Midbrain (tissue), 1 donor: ENCODE data around the gene STK33.
"Not testable (repeated sequence)": the region's sequence is repeated elsewhere in the genome, so short reads cannot be mapped to it uniquely, and the experiment has no call there.

Experiments used
- DNase-seq: peaks from one replicate; lab custom pipeline; 2025; lab: John Stamatoyannopoulos, UW

The STK33 gene

DNA sequence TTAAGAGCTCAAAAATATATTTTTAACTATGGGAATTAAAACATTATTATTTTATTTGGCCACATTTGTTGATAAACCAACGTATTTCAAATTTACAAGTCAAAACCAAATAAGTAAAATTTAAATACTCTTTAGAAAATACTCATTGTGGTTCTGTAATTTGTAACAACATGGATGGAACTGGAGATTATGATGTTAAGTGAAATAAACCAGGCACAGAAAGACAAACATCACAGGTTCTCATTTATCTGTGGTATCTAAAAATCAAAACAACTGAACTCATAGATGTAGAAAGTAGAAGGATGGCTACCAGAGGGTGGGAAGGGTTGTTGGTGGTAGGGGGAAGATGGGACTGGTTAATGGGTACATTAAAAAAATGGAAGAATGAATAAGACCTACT, 50.8 kb downstream of the STK33 start:
- no peak for DNase-seq

DNA sequence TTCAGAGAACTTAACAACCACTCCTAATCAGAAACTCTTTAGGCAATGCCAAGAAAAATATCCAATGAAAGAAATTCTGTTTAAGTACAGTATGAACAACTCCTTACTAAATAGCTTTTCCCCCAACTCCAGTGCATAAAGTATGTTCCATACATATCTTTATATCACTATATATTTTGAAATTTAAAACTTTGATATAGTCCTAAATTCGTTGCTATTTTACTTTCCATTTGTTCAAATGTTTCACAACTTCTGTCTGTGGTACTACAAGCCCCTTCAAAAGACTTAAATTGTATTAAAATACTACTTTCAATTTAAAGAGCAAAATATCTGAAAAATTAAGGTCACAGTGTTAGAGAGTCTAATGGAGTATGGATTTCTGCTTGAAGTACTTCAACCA, 52.6 kb downstream of the STK33 start:
- no peak for DNase-seq

DNA sequence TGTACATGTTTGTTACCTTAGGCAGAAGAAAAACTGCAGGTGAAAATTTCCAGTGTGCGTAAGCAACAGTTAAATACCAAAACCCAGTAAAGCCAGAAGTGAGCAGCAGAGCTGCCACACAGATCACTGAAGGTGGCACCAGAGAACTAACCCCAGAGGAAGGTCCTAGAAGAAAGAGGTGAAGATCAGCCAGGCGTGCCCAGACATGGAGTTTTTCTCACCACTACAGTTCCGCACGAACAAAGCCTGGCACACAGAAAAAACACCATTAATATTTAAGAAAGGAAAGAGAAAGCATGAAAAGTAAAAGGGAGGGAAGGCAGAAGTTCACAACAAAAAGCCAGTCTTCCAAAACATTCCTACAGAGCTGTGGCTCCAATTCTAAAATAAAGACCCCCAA, 60.7 kb downstream of the STK33 start:
- no peak for DNase-seq

DNA sequence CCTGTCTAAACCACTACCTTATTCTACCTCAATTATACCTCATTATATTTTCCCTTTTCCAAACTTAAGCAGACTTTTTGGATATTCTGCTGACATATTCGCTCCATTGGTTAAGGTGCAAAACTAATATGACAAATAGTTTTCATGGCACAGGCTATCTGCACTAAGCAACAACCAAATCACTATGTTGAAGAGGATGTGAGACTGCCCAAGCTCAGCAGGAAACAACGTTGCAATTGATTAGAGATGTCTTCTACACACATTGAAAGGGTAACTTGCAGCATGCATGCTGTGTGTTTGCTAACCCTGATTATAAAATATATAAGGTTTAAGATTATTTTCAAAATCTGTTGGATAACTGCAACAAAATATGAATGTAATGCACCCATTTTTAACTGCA, 61.6 kb downstream of the STK33 start:
- DNase-seq: no peak

DNA sequence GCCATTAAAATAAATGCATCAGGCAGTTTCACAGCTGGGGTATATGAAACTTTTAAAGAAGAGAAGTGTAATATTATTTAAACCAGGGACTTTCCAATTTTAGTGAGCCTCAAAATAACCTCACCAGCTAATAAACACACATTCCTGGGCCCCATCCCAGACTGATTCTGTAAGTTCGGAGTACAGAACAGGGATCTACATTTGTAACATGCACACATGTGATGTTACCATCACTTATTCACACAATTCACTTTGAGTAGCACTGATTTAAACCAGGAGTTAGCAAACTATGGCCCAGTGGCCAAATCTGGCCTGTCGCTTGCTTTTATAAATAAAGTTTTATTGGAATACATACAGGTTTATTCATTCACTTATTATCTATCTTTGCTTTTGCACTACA, 62.0 kb downstream of the STK33 start:
- no peak for DNase-seq

DNA sequence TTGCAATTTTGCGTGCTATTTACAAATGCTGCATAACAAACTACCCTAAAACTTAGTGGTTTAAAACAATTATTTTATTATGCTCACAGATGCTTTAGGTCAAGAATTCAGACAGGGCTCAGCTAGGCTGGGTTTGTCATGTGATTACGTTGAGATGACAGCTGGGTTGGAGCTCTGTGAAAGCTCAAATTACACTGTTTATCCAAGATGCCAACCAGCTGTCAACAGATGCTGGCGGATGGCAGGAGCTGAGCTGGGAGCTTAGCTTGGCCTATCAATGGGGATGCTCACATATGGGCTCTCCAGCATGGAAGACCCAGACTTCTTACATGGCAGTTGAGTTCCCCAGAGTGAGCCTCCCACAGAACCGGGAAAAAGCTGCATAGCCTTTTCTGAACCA, 62.7 kb downstream of the STK33 start:
- DNase-seq: no peak

DNA sequence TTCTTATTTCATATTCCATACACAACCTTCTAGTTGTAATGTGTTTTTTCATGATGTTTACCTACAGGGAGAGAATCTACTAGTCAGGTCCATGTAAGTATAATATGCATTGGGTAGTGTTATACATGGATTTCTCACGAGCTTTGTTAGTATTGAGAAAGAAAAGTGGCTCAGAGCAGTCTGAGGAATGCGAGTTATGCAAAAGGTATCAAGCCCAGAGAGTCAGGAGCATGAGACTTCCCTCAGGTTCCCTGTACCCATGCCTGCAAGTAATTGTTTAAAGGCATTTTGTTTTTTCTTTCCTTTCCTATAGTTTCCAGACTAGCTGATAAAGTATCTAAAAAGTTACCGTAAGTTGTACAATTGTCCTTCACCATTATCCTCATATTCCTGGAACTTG, 66.1 kb downstream of the STK33 start:
- no peak for DNase-seq

DNA sequence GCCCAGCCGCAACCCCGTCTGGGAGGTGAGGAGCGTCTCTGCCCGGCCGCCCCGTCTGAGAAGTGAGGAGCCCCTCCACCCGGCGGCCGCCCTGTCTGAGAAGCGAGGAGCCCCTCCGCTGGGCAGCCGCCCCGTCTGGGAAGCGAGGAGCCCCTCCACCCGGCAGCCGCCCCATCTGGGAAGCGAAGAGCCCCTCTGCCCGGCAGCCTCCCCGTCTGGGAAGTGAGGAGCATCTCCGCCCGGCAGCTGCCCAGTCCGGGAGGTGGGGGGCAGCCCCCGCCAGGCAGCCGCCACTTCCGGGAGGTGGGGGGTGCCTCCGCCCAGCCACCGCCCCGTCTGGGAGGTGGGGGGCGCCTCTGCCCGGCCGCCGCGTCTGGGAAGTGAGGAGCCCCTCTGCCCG, 70.6 kb downstream of the STK33 start:
- no peak for DNase-seq

DNA sequence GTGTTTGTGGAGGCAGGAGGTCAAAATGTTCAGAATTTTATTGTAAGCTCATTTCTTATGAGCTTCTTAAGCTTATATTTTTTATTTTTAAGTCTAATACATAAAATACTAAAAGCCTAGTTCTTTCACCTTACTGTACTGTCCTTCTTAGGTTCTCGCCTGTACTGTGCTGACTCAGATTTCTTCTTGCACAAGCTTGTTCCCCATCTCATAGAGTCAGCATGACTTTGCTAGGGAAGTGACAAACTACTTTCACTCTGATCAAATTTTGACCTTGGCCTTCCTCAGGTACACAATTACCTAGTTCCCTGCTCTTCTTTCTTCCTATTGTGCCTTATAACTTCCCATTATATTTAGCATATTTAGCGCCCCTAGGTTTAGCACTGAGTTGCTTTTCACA, 81.5 kb downstream of the STK33 start:
- no peak for DNase-seq

DNA sequence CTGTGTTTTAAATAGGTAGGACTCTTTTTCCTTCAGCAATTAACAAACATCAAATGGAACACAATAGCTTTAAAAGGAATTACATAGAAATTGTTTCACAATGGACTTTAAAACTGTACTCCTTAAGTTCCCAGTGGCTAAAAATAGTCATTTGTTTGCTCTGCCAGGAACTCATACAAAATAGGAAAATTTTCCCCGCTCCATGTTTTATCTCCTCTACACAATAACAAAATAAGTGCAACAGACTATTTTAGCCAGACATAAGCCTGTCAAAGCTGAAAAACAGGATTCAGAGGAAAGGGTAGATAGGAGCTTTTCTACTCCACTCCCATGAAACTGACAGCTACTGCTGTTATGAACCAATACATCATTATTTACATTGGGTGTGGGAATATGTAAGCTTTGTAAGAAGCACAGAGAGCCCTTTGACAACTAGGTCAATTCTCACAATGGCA, 90.1 kb downstream of the STK33 start:
- DNase-seq: no peak

DNA sequence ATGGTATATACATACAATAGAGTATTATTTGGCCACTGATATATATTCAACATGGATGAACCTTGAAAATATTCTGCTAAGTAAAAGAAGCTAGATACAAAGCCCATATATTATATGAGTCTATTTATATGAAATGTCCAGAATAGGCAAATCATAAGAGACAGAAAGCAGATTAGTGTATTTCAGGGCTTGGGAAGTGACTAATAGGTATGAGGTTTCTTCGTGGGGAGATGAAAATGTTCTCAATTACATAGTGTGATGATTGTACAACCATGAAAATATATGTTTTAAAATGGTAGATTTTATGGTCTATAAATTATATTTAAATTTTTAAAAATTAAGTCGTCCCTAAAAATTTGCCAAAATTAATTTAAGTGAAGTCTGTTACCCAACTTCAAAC, 92.2 kb downstream of the STK33 start:
- DNase-seq: no peak

DNA sequence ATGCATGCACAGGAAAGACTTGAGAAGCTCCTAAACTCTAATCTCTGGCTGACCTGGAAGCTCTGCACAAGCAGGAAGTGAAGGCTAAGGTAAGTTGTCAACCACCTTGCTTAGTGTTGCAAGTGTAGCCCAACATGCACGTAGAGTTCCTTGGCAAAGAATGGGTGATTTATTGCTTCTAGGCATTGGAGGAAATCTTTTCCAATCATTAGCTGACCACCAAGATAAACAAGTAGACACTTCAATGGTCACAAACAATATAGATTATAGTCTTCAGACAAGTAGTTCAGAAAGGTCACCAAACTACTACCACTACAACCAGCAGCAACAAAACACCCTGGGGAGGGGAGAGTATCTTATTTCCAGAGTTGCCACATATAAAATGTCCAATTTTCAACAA, 105.6 kb downstream of the STK33 start:
- no peak for DNase-seq

DNA sequence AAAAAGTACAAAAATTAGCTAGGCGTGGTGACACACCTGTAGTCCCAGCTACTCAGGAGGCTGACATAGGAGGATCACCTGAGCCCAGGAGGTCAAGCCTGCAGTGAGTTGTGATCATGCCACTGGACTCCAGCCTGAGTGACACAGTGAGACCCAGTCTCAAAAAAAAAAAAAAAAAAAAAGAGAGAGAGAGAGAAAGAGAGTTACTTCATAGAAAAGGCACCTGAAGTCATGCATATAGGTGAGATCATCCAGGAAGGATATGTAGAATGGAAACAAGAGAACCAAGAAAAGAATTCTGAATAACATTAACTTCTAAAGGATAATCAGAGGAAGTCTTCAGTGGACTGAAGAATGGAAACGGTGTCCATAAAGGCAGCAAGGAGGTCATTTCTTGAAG, 106.8 kb downstream of the STK33 start:
- DNase-seq: no peak

DNA sequence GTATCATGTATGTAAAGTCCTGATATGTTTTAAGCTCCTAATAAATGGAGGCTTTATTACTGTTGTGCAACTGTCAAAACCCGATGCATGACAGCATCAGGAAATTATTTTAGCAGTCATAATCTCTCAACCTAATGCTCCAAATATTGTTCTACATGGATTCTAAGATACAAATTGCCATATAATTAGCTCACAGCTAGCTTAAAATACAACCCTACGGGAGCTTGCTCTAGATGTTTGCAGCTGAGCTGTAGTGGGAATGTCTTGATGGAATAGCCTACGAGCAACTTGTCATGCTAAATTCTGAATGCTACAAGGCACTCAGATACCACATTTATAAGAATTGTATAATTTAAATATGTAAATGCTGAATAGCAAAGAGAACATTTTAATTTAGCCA, 109.8 kb downstream of the STK33 start:
- no peak for DNase-seq

DNA sequence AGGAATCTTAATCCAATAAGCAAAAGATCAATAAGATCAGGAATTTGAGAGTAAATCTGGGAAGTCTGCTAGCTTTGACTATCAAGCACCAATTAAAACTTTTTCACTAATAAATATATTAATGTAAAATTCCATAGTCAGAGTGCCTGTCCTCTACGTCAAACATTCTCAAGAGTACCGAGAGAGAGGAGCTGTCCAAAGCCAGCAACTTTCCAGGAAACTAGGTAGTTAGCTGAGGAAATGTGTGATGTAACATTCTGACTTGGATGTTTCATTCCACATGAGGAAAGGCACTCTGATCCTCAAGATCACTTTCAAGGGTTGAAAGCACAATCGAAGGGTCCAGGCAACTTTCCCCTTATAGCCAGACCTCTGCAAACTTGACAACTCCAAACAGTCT, 113.2 kb downstream of the STK33 start:
- no peak for DNase-seq

DNA sequence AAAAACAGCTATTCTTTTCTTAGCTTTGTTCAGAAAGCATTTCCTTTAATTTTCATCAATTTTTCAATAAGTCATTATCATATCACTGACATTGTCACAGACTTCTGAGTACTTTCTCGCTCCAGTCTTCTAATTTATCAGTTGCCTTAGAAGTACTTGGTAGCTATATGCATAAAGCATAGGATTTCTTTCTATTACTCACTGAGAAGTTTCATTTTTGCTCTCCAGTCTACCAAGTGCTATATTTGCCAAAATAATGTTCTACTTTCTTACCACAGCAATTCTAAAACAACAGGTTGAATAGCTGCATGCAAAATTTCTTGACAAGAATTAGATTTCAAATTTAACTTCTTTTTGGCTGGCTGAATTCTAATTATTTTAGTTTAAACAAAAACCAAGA, 116.3 kb downstream of the STK33 start:
- DNase-seq: no peak

DNA sequence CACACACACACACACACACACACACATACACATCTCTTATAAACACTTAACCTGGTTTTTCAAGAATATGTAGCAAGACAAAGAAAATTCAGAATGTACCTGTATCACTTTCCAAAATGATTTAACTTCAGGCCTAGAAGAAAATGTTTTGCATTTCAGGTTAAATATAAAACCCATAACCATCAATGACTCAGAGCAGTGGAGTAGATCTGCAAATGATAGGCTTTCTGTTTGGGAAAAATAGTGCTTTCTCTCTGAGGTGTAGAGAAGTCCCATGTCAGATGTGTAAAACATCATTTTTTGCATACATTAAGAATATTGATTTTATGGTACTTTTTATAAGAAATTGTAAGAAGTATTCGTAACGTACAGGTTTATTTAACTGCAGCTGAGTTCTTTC, 116.9 kb downstream of the STK33 start:
- DNase-seq: no peak

DNA sequence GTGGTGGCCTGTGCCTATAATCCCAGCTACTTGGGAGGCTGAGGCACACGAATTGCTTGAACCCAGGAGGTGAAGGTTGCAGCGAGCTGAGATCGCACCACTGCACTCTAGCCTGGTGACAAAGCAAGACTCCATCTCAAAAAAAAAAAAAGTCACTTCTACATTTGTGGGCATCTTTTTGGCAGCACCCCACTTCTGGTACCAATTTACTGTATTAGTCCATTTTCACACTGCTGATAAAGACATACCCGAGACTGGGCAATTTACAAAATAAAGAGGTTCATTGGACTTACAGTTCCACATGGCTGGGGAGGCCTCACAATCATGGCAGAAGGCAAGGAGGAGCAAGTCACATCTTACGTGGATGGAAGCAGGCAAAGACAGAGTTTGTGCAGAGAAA, 126.2 kb downstream of the STK33 start:
- DNase-seq: not testable (repeated sequence)

DNA sequence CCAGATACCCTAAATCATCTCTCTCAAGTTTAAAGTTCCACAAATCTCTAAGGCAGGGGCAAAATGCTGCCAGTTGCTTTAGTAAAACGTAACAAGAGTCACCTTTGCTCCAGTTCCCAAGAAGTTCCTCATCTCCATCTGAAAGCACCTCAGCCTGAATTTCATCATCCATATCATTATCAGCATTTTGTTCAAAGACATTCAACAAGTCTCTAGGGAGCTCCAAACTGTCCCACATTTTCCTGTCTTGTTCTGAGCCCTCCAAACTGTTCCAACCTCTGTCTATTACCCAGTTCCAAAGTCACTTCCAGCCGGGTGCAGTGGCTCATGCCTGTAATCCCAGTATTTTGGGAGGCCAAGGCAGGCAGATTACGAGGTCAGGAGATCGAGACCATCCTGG, 126.7 kb downstream of the STK33 start:
- not testable (repeated sequence) for DNase-seq

DNA sequence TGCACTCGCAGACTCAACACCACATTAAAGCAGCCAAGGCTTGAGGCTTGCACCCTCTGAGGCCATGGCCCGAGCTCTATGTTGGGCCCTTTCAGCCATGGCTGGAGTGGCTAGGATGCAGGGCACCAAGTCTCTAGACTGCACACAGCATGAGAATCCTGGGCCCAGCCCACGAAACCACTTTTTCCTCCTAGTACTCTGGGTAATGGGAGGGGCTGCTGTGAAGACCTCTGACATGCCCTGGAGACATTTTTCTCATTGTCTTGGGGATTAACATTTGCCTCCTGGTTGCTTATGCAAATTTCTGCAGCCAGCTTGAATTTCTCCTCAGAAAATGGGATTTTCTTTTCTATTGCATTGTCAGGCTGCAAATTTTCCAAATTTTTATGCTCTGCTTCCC, 127.1 kb downstream of the STK33 start:
- not testable (repeated sequence) for DNase-seq

DNA sequence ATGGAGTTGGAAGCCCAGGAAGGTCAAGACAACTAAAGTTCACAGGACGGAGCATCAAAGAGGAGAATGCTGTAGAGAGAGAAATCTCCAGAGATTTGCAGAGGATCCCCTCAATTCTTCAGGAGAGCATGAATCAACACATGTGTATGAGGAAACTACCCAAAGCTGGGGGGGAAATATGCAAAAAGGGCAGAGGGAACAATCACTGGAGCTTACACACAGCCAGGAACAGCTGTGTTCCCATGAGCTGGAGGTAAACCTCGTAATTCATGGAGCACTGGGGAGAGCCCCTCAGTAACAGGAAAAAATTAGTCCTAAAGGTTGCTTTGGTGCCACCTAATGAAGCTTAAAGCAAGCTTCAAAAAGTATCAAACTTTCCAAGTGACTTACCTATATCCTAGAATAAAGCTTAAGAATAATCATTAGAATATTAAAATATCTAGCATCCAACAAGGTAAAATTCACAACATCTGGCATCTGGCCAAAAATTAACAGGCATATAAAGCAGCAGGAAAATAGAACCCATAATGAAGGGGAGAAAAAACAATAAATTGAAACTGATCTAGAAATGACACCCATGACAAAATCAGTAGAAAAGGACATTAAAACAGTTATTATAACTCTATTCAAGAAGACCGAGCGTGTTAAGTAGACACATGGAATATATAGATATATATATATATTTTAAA, 134.2 kb downstream of the STK33 start:
- no peak for DNase-seq

DNA sequence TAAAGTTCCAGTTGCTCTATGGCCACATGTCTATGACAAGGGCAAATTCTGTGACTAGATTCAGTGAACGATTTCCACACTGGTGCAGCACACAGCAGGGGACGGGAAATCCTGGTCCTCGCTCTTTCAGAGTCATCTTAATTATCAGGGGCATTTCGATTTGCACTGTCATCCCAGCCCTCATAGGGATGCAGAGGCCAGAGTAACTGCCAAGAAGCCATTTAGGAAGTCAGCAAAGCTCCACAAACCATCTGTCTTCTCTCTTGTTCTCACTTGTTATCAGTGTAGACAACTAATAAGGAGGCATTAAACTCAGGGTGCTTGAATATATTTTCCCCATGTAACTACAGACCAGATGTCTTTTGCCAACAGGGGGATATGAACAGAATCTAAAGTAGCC, 151.7 kb downstream of the STK33 start:
- DNase-seq: no peak

DNA sequence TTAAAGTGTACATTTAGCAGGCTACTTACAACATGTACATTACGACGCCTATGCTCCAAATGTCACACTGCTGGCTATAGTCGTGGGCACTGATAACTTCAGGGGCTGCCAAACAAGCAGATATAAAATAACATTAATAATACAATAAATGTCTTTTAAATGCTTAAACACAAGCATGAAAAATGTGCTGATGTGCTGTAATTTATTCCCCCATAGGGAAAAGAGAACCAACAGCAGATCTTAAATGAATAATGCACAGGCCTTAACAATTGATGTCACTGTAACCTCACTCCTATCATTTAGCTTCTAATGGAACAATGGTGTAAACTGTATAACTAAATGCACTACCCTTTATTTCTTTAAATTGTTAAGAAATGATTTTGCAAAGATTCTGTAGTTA, 153.4 kb downstream of the STK33 start:
- no peak for DNase-seq

DNA sequence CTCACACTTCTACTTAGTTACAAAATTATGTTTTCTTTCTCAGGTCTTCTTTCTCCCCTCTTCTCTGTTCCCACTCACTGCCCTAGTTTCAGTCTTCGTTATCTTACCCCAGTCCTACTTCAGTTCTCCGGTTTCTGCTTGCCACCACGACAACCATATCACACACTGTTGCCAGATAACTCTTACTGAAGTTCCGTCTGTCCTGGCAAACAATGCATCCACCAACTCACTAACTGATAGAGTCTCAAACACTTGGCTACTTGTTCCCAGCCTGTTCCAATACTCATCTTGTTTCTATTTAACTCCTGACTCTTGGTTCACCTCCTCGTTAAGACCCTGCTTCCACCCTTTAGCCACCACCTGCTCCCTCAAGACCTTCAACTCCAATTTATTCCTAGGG, 164.5 kb downstream of the STK33 start:
- no peak for DNase-seq

DNA sequence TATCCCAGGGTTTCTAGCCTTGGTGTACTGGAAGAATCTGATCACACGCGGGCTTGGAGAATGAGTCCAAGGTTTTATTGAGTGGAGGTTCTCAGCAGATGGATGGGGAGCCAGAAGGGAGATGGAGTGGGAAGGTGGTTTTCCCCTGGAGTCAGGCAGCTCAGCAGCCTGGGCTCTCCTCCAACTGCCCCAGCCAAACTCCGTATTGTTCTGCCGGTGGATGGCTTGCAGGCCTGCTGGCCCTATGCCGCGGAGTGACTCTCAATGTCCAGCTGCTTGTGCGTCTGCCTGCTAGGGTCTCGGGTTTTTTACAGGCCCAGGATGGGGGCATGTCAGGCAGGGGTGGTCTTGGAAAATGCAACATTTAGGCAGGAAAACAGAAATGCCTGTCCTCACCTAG, 168.0 kb downstream of the STK33 start:
- no peak for DNase-seq
